22Rv1 (cell line): ENCODE measurements around the gene POU3F1.

Experiments used
- H3K27ac ChIP-seq: fragments of 450-650 bp; 2 replicates; pipeline ENCODE4 v1.5.1; 2017
- ZFX ChIP-seq: fragments of 450-650 bp; IDR thresholded peaks from 2 replicates; pipeline ENCODE4 v1.6.1; 2017; ENCODE audit warnings: antibody characterized with exemption, borderline replicate concordance
- TF ChIP-seq, protein P1 (sequence below): fragments of 450-650 bp; IDR thresholded peaks from 2 replicates; pipeline ENCODE4 v1.5.1; 2017; ENCODE audit warnings: mild to moderate bottlenecking

POU3F1 gene

DNA sequence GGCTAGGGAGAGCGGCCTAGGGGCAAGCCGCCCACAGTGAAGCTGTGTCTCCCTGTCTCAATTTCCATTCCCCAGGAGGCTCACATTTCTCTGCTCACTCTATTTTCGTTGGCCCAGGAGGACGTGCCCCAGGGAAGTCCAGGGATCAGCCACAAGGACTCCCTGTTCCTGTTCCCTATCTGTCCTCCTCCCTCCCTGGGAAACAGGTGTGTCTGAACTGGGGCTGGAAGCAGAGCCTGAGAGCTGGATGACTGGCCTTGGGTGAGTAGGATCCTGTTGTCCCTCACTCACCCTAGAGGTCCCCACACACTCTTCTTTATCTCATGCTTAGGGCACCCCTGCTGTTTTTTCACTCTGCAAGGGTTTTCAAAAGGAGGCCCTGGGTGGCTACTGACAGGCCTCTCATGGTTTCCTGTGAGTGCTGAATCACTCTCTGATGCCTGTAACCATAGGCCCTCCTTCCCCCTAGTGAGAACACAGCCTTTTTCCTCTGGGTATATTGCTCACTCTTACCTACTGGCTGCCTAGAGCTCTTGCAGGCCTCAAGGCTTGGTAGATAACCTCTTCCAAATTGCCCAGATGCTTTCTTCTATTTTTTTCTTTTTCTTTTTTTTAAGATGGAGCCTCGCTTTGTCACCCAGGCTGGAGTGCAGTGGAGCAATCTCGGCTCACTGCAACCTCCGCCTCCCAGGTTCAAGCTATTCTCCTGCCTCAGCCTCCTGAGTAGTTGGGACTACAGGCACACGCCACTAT lies 37.3 kb downstream of the POU3F1 start:
- no peak overlapping the region for H3K27ac ChIP-seq
- no peak for TF ChIP-seq ZFX
- TF ChIP-seq, protein P1, sequence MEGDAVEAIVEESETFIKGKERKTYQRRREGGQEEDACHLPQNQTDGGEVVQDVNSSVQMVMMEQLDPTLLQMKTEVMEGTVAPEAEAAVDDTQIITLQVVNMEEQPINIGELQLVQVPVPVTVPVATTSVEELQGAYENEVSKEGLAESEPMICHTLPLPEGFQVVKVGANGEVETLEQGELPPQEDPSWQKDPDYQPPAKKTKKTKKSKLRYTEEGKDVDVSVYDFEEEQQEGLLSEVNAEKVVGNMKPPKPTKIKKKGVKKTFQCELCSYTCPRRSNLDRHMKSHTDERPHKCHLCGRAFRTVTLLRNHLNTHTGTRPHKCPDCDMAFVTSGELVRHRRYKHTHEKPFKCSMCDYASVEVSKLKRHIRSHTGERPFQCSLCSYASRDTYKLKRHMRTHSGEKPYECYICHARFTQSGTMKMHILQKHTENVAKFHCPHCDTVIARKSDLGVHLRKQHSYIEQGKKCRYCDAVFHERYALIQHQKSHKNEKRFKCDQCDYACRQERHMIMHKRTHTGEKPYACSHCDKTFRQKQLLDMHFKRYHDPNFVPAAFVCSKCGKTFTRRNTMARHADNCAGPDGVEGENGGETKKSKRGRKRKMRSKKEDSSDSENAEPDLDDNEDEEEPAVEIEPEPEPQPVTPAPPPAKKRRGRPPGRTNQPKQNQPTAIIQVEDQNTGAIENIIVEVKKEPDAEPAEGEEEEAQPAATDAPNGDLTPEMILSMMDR, result no peak

DNA sequence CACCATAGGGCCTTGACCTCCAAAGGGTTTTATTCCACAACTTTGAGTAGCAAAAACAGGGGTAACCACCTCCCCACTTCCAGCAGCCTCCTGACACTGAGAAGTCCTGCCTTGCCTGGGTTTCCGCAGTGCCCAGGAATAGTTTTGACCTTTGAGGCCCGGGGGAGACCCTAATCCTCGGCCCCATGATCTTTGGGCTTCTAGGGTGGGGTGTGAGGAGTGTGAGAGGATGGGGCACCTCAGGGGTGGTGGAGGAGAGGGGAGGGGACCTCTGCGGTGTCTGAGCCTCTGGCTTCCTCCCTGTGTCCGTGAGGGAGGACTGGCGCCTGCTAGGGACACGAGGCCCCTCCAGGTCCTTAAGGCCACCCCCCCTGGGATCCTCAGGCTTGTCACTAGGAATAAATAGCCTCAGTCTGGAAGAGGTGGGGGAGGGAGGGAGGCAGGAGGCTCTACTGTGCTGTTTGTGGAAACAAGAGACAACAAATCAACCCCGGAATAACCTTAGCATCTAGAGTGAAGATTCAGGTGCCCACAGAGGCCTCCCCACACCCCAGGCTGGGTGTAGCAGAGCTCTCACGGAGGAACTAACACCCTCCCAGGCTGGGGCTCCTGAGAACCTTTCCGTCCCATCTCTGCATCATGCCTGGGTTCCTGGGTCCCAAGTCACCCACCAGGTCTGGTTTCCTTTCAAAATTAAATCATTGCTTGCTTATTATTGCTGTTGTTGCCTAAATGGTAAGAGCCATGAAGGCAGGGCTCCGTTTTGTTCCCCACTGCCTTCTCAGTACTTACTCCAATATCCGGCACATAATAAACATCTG lies 40.4 kb downstream of the POU3F1 start:
- H3K27ac ChIP-seq, result no peak overlapping the region

DNA sequence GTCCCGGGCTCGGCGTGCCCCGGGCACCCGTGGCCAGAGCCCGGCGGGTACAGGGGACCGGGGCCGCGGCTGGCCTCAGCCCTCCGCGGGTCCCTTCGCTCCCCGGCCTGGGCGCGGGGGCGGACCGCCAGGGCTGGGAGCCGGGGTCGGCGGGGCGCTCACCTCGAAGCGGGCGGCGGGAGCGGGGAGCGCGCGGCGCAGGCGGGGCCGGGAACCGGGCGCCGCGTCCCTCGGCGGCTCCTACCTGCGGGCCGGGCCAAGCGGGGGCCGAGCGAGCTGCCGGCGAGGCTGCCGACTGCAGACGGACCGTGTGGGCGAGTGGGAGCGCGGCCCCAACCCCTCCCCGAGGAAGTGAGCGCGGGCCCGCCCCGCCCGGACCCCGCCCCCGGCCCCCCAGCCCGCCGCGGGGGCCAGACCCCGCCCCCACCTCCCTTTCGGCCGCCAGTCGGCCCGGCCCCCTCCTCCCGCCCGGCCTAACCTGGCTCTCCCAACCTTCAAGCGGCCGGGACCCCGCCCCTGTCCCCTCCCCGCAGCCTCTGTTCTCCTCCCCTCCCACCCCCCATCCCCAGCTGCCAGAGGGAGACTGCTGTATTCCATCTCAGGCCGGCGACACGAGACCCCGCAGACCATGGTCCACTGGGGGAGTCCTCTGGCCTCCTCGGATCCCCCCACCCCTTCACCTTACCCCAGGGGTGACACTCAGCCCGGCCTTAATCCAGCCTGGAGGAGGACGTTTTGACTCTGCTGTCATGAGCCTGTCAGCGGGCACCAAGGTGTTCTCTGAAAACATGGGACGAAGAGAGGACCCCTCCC lies 41.2 kb downstream of the POU3F1 start, which contains the start of gene FHL3:
TSS of gene FHL3 (minus strand) at position 320 of the 813 bp plus-strand sequence. CDS start 6,102 bp downstream, outside the sequence.
- TF ChIP-seq, protein P1, result no peak
- no peak for TF ChIP-seq ZFX
- no peak within 1 kb of the TSS for H3K27ac ChIP-seq

More for the DNA sequence above, 40.4 kb downstream of the POU3F1 start:
- TF ChIP-seq, protein P1, result no peak
- TF ChIP-seq ZFX, result no peak

DNA sequence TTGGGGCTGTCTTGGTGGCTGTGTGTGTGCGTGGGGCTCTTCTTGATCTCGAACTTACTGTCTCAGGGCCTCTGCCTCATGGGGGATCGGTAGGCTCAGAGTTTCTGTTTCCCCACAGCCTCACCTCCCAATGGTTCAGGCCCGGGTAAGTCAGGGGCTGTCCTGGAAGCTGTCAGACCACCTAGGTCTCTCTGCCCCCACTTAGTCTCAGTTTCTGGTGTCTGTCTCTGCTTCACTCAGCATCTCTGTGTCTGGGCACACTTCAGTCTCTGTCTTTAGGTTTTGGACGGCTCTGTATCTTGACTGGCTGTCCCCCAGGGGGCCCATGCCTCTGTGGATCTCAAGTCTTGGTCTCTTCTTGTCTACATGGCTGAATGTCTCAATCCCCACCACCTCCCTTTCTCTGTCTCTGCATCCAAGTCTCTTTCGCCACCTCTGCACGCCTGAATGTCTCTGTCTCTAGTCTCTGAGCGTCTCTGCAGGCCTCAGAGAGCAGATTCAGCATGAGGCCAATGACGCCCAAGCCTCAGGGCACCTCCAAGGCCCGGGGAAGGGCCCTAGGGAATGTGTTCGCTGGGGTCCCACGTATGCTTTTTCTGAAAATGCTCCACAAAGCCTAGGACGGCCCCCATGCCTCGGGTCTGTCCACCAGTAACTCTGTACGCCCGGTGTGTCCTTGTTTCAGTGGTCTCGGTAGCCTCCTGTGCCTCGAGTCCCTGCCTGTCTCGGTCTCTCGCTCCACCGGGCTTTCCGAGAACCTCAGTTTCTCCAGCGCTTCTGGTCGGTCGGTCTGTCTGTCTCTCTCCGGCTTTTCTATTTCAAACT lies 42.1 kb downstream of the POU3F1 start:
- TF ChIP-seq, protein P1, result no peak
- TF ChIP-seq ZFX, result no peak
- no peak overlapping the region for H3K27ac ChIP-seq

DNA sequence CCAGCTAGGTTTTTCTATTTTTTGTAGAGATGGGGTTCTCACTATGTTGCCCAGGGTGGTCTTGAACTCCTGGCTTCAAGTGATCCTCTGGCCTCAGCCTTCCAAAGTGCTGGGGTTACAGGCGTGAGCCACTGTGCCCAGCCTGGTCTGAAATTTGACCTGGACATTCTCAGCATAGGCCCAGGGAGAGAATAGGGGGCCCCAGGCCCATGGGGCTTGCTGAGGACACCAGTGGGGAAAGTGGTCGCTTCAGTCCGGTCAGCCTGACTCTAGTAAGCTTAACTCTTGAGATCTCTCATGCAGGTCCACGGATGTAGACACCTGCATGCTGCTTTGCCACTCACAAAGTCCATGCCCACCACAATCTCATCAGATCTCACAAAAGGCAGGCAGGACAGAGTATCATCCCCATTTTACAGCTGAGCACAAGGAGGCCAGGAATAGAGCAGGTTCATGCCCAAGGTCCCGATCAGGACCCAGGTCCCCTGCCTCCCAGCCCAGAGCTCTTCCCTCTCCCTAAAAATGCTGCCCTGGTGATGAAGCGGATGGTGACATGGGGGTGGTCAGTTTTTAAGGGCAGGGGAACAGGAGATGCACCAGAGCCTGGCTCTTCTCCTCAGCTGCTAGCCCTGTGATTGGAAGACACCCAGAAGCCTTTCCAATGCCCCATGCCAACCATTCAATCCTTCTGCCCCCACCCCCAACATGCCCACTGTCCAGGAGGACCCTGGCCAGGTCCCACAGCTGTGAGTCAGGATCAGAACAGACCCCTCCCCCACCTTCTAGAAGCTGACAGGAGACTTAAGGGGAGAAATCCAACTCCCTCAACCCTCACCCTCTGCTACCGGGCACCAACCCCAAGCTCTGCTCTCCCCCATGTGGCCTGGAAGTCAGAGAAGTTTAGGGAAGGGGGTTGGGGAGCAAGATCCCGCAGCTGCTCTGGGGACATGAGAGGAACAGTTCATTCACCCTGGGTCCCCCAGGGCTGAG lies 43.0 kb downstream of the POU3F1 start:
- H3K27ac ChIP-seq, result no peak overlapping the region
- TF ChIP-seq ZFX, result no peak
- TF ChIP-seq, protein P1, result no peak
